Renal cortical epithelial cell (primary cell): Measurements from ENCODE around the gene B4GALNT4. TPM values are rescaled to one million over a fixed set of nuclear protein-coding genes. Genes with fewer than 3 reads are reported as not detected.
"Not testable (repeated sequence)": the region's sequence is repeated elsewhere in the genome, so short reads cannot be mapped to it uniquely, and the experiment has no call there.

Experiments used
- DNase-seq: peaks from one replicate; pipeline ENCODE4 v3.0.0-alpha.2; 2011; ENCODE audit warnings: low read depth
- total RNA-seq: library from RNA; depleted of rRNA; stranded (reverse); fragments of >200 nt; gene quantifications from 2 replicates; pipeline ENCODE4 v1.2.3, GENCODE V29; 2014

The B4GALNT4 gene
- total RNA-seq: 4.0 and 4.5 TPM in 2 replicates

GRCh38 chr11:369336-370018, at the start of gene B4GALNT4:
TSS of gene B4GALNT4 (plus strand) at chr11:369499. CDS start at chr11:369804, 305 bp downstream.
- DNase-seq: no peak

DNA sequence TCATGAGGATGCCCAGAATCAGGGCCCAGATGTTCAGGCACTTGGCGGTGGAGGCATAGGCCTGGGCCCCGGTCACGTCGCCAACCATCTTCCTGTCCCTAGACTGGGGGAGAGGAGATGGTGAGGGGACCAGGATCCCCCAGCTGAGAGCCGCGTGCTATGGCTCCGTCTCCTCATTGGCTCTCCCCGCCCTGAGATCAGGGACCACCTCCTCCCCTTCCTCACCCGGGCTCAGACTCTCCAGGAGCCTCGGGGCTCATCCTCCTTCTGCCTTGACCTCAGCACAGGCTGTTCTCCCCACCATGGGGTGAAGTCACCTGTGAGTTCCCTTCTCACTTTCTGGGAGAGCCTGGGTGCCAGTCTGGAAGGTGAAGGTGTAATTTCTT, 49.4 kb upstream of the B4GALNT4 start:
- not testable (repeated sequence) for DNase-seq

DNA sequence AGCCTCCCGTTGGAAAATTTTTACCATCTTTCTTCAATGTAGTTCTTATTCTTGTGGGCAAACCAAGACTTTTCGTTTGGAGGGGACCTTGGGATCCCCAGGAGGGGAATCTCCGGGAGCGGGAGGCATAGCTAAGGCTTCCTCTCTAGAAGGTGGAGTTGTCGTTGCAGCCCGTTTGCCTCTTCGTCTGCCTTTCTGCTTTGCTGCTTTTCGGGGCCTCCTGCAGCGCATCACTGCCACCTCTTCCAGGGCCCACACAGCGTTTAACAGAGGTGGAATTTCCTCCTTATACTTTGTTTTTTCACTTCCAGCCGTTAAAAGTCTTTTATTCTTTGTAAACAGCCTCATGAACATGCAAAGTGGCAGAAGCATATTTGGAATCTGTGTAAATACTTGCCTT, 45.1 kb upstream of the B4GALNT4 start:
- no peak for DNase-seq

- DNase-seq: peak; percentile 31
Observed at GRCh38 chr11:324593-325517, 44.4 kb upstream of the B4GALNT4 start.

- DNase-seq: no peak
Observed at GRCh38 chr11:325796-326591, 43.3 kb upstream of the B4GALNT4 start.

DNA sequence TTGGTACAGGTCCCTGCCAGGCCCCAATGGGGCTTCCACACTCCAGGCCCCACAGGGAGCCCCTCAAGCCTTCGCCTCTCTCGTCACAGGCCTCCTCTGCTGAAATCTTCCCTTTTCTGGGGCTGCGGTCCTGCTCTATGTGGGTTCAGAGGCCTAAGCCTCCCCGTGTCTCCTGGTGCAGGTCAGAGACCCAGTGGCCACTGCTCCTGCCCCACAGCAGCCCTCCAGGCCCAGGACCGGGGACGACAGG, 42.8 kb upstream of the B4GALNT4 start:
- no peak for DNase-seq

GRCh38 chr11:326842-327580, 42.3 kb upstream of the B4GALNT4 start:
- peak; percentile 54 for DNase-seq

- DNase-seq: peak; percentile 27
Observed at GRCh38 chr11:327581-327923, 41.7 kb upstream of the B4GALNT4 start.

DNA sequence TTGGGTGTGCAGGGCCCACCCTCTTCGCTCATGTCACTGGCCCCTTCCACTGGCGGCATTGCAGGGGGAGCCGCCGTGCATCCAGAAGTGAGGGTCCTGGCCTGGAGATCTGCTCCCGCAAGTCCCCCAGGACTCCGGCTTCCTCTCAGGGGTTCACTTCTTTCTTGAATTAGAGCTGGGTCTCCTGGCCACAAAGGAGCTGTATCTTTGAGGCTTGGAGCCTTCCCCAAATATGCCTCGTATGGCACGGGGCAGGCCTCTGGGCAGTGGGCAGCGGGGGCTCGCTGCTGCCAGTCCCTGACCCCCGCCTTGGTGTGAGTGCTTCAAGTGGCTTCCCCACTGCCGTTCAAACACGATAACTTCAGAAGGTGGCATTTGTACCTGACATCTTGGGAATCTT, 41.3 kb upstream of the B4GALNT4 start:
- DNase-seq: no peak

DNA sequence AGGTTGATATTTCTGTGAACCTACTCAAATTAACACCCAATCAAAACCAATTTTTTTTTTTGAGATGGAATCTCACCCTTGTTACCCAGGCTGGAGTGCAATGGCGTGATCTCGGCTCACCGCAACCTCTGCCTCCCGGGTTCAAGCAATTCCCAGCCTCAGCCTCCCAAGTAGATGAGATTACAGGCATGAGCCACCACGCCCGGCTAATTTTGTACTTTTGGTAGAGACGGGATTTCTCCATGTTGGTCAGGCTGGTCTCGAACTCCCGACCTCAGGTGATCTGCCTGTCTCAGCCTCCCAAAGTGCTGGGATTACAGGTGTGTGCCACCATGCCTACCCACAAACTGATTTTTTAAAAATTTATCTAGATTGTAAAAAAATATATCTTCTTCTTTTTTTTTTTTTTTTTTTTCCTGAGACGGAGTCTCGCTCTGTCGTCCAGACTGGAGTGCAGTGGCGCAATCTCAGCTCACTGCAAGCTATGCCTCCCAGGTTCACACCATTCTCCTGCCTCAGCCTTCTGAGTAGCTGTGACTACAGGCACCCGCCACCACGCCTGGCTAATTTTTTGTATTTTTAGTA, 40.7 kb upstream of the B4GALNT4 start:
- not testable (repeated sequence) for DNase-seq

DNA sequence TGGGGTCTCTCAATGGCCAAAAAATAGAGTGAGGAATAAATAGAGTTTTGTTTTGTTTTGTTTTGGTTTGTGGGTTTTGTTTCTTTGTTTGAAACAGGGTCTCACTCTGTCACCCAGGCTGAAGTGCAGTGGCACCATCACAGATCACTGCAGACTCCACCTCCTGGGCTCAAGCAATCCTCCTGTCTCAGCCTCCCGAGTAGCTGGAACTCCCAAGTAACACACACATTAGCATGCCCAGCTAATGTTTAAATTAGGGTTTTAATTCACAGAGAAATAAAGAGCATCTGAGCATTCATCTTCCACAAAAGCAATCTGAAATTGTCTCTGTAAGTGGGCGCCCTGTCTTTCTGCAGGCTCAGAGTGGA, 39.4 kb upstream of the B4GALNT4 start:
- DNase-seq: no peak

- no peak for DNase-seq
Observed at GRCh38 chr11:330307-330693, 39.0 kb upstream of the B4GALNT4 start.

GRCh38 chr11:330694-331357, 38.5 kb upstream of the B4GALNT4 start:
- DNase-seq: no peak

- no peak for DNase-seq
Observed at GRCh38 chr11:331358-332060, 37.8 kb upstream of the B4GALNT4 start.

GRCh38 chr11:332651-333480, 36.4 kb upstream of the B4GALNT4 start:
- DNase-seq: no peak

- DNase-seq: not testable (repeated sequence)
Observed at GRCh38 chr11:333616-334263, 35.6 kb upstream of the B4GALNT4 start.

DNA sequence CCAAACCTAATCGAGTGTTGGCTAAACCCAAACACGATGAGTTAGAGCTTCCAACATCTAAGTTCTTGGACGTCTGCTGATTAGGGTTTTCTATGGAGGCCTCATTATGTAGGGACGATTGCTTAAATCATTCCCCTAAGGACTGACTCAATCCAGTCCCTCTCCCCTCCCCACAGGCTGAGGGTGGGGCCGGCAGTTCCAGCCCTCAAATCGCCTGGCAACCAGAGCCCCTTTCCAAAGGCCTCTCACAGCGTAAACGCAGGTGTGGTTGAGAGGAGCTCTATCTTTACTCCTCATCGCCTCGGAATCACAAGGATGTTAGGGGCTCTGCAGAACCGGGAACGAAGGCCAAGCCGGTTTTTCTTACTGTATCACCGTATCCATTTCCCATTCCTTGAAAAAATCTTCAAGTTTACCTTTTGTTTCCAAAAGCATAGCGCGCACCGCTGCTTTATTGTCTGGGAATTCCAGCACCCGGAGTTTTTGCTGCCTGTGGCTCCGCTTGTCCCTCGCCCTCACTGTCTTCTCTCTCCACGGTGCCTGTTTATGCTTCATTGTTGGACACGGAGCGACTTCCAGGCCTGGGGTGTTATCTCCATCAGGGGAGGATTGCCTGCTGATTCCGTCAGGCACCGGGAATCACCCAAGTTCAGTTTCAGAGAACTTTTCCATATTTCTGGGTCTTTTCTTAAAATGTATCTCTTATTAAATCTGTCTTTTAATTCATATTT, 34.9 kb upstream of the B4GALNT4 start:
- no peak for DNase-seq
